ENCODE results near the gene DEDD2.

DNA sequence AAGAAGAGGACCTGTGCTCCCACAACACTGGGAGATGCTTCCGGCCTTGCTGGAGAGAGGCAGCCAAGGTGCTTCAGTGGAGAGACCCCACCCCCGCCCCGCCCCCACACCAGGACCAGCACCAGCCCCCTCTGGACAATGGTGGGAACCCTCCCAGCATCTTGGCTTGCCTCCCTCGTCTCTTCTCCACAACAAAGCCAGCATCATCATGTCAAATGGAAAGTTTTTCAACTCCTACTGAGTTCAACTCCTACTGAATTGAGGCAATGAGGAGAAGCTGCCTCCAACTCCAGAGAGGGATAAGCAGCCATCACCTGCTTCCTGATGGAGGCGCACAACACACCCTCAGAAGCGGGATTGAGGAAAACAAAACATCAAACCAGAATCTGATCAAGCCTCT lies 12.8 kb downstream of the DEDD2 start:
- no peak for TF ChIP-seq POLR2AphosphoS5 (IDR thresholded peaks at IDR 0.05; ENCODE audit: low read length)
- TF ChIP-seq, protein P1, sequence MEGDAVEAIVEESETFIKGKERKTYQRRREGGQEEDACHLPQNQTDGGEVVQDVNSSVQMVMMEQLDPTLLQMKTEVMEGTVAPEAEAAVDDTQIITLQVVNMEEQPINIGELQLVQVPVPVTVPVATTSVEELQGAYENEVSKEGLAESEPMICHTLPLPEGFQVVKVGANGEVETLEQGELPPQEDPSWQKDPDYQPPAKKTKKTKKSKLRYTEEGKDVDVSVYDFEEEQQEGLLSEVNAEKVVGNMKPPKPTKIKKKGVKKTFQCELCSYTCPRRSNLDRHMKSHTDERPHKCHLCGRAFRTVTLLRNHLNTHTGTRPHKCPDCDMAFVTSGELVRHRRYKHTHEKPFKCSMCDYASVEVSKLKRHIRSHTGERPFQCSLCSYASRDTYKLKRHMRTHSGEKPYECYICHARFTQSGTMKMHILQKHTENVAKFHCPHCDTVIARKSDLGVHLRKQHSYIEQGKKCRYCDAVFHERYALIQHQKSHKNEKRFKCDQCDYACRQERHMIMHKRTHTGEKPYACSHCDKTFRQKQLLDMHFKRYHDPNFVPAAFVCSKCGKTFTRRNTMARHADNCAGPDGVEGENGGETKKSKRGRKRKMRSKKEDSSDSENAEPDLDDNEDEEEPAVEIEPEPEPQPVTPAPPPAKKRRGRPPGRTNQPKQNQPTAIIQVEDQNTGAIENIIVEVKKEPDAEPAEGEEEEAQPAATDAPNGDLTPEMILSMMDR (IDR thresholded peaks at IDR 0.05 in 2 of 3, conservative IDR thresholded peaks at IDR 0.05 in 1 of 3; ENCODE audit: control insufficient read depth in 2 of 3, extremely low read depth in 1 of 3, insufficient read depth in 1 of 3, low read depth in 3 of 3, low read length in 3 of 3), result no peak
- TF ChIP-seq HDGF (IDR thresholded peaks at IDR 0.05), result no peak
- no peak for TF ChIP-seq TAF1 (IDR thresholded peaks at IDR 0.05; ENCODE audit: borderline replicate concordance, low read depth, low read length)

Measured in GM12878 (cell line).